Ovary (tissue), 3 donors: ENCODE results near the gene SIDT2.

ENCODE experiments used
- EP300 ChIP-seq: sonication (generic); formaldehyde crosslinking; IDR thresholded peaks from one replicate; pipeline ENCODE4 v1.6.1; 2017; ENCODE audit warnings: antibody characterized with exemption
- POLR2A ChIP-seq: fragments of 450-650 bp; IDR thresholded peaks from one replicate; pipeline ENCODE4 v1.6.1; 2017; ENCODE audit warnings: antibody characterized with exemption, mild to moderate bottlenecking, moderate library complexity
- TF ChIP-seq, protein P1 (sequence below), 3 donors: fragments of 450-650 bp in 2 of 3; fragments of 200-600 bp in 1 of 3; IDR thresholded peaks; one replicate each; pipeline versions ENCODE4 v1.5.1 to v1.8.0; 2016 to 2022; ENCODE audit warnings: antibody characterized with exemption in 3 of 3, mild to moderate bottlenecking in 1 of 3
- donor health status: DM: no; HTN: no; CAD: no.

DNA sequence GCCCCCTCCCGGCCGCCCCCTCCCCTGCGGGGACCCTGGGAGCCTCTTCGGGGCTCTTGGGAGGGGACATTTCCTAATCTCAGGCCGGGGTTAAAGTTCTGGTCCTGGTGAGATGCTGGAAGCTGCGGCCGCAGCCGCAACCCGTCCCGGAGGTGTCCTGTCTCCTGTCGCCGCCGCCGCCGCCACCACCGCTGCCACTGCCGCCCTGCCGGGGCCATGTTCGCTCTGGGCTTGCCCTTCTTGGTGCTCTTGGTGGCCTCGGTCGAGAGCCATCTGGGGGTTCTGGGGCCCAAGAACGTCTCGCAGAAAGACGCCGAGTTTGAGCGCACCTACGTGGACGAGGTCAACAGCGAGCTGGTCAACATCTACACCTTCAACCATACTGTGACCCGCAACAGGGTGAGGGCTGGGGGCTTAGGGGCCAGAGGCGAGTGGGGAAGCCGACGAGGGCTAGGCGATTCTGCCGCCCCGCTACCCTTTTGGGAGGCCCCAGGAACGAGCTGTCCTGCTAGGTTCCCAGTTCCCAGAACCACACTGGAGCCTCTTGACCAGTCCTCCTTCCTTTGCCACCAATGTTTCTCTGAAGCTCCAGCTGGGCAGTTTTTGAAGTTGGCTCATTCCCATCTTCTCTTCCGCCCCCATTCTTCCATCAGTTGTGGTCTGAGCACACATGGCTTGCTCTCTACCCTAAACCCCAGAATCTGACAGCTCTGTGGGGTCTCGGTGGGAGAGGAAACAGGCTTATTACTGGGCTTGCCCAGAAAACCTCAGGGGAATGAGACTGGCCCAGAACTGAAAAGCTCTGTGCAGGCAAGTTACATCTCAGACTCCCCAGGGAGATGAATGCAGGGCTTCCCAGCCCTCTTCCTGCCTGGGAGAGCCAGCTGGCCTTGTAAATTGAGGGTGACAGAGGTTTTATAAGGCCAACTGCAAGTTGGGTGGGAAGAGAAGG lies 781 bp downstream of the SIDT2 start:
- TF ChIP-seq, protein P1, sequence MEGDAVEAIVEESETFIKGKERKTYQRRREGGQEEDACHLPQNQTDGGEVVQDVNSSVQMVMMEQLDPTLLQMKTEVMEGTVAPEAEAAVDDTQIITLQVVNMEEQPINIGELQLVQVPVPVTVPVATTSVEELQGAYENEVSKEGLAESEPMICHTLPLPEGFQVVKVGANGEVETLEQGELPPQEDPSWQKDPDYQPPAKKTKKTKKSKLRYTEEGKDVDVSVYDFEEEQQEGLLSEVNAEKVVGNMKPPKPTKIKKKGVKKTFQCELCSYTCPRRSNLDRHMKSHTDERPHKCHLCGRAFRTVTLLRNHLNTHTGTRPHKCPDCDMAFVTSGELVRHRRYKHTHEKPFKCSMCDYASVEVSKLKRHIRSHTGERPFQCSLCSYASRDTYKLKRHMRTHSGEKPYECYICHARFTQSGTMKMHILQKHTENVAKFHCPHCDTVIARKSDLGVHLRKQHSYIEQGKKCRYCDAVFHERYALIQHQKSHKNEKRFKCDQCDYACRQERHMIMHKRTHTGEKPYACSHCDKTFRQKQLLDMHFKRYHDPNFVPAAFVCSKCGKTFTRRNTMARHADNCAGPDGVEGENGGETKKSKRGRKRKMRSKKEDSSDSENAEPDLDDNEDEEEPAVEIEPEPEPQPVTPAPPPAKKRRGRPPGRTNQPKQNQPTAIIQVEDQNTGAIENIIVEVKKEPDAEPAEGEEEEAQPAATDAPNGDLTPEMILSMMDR (IDR thresholded peaks at IDR 0.05), result no peak
- no peak for TF ChIP-seq EP300
- TF ChIP-seq POLR2A, result no peak
